Stimulated activated CD8-positive, alpha-beta memory T cell treated with anti-CD3 and anti-CD28 coated beads, Interleukin-12 subunit alpha, Interleukin-12 subunit beta, amount 100 ng/mL, for 24 hours (primary cell): ENCODE measurements around the gene ELOVL7.
"Not testable (repeated sequence)": the region's sequence is repeated elsewhere in the genome, so short reads cannot be mapped to it uniquely, and the experiment has no call there.

Experiments used
- DNase-seq: peaks from one replicate; pipeline ENCODE4 v3.0.0-alpha.2; 2020; ENCODE audit errors: extremely low read depth

Gene ELOVL7

GRCh38 chr5:60843936-60844905 lies at the start of gene ELOVL7:
Gene ELOVL7 (minus strand): TSS chr5:60844269. CDS start chr5:60787397, 56,872 bp downstream.
- peak; percentile 7 for DNase-seq

GRCh38 chr5:60893521-60893920 lies 49.5 kb upstream of the ELOVL7 start:
- no peak for DNase-seq

- no peak for DNase-seq
Measured at GRCh38 chr5:60891667-60892066, 47.6 kb upstream of the ELOVL7 start.

GRCh38 chr5:60888359-60889061 lies 44.4 kb upstream of the ELOVL7 start:
- DNase-seq, result no peak

- DNase-seq, result no peak
Measured at GRCh38 chr5:60887746-60888145, 43.7 kb upstream of the ELOVL7 start.

GRCh38 chr5:60887096-60887495 lies 43.0 kb upstream of the ELOVL7 start:
- no peak for DNase-seq

- DNase-seq, result no peak
Measured at GRCh38 chr5:60886158-60886557, 42.1 kb upstream of the ELOVL7 start.

GRCh38 chr5:60883229-60883628 lies 39.2 kb upstream of the ELOVL7 start:
- DNase-seq, result no peak

- DNase-seq, result no peak
Measured at GRCh38 chr5:60872892-60873291, 28.8 kb upstream of the ELOVL7 start.

GRCh38 chr5:60870857-60871256 lies 26.8 kb upstream of the ELOVL7 start:
- no peak for DNase-seq

GRCh38 chr5:60860572-60860971 lies 16.5 kb upstream of the ELOVL7 start:
- DNase-seq, result not testable (repeated sequence)

GRCh38 chr5:60856066-60856465 lies 12.0 kb upstream of the ELOVL7 start:
- DNase-seq, result no peak

GRCh38 chr5:60852940-60853339 lies 8.9 kb upstream of the ELOVL7 start:
- no peak for DNase-seq

- no peak for DNase-seq
Measured at GRCh38 chr5:60852317-60852716, 8.2 kb upstream of the ELOVL7 start.

- DNase-seq, result no peak
Measured at GRCh38 chr5:60851626-60852025, 7.6 kb upstream of the ELOVL7 start.

GRCh38 chr5:60846298-60846697 lies 2.2 kb upstream of the ELOVL7 start:
- no peak for DNase-seq

- DNase-seq, result no peak
Measured at GRCh38 chr5:60843386-60843935, 608 bp downstream of the ELOVL7 start.

GRCh38 chr5:60842871-60843385 lies 1.1 kb downstream of the ELOVL7 start:
- no peak for DNase-seq

GRCh38 chr5:60841361-60841760 lies 2.7 kb downstream of the ELOVL7 start:
- DNase-seq, result no peak

- no peak for DNase-seq
Measured at GRCh38 chr5:60836131-60836530, 7.9 kb downstream of the ELOVL7 start.

GRCh38 chr5:60835554-60835953 lies 8.5 kb downstream of the ELOVL7 start:
- no peak for DNase-seq

GRCh38 chr5:60833520-60833919 lies 10.5 kb downstream of the ELOVL7 start:
- no peak for DNase-seq
